ENCODE results near the gene GP1BA. TPM values are rescaled to one million over a fixed set of nuclear protein-coding genes. Genes with fewer than 3 reads are reported as not detected.

GP1BA gene
- total and polyA plus RNA-seq, 2 of the 8 experiments (the other 6 are each of a cell fraction or from before 2014, with no cell fraction given): not detected

- TF ChIP-seq, protein P1, sequence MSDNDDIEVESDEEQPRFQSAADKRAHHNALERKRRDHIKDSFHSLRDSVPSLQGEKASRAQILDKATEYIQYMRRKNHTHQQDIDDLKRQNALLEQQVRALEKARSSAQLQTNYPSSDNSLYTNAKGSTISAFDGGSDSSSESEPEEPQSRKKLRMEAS (IDR thresholded peaks at IDR 0.05): no peak
- TF ChIP-seq EZH2 (IDR thresholded peaks at IDR 0.05; ENCODE audit: low read depth, low read length, severe bottlenecking) (no peak), SUZ12 (IDR thresholded peaks at IDR 0.05; ENCODE audit: low read length) (no peak), TBP (IDR thresholded peaks at IDR 0.05; ENCODE audit: low read depth, low read length) (no peak), BRCA1 (IDR thresholded peaks at IDR 0.05; ENCODE audit: low read depth, low read length) (no peak), TAF1 (IDR thresholded peaks at IDR 0.05; ENCODE audit: low read depth, low read length) (no peak), GABPA (IDR thresholded peaks at IDR 0.05; ENCODE audit: borderline replicate concordance, insufficient read depth, low read length) (no peak), SP2 (IDR thresholded peaks at IDR 0.05; ENCODE audit: low read length) (no peak), CHD2 (IDR thresholded peaks at IDR 0.05; ENCODE audit: low read length) (no peak), SP1 (IDR thresholded peaks at IDR 0.05; ENCODE audit: low read depth, low read length) (no peak), ZNF274 (IDR thresholded peaks at IDR 0.05; ENCODE audit: borderline replicate concordance, extremely low read depth, low read length) (no peak), CHD1 (IDR thresholded peaks at IDR 0.05; ENCODE audit: low read depth, low read length) (no peak)
- TF ChIP-seq, protein P2, sequence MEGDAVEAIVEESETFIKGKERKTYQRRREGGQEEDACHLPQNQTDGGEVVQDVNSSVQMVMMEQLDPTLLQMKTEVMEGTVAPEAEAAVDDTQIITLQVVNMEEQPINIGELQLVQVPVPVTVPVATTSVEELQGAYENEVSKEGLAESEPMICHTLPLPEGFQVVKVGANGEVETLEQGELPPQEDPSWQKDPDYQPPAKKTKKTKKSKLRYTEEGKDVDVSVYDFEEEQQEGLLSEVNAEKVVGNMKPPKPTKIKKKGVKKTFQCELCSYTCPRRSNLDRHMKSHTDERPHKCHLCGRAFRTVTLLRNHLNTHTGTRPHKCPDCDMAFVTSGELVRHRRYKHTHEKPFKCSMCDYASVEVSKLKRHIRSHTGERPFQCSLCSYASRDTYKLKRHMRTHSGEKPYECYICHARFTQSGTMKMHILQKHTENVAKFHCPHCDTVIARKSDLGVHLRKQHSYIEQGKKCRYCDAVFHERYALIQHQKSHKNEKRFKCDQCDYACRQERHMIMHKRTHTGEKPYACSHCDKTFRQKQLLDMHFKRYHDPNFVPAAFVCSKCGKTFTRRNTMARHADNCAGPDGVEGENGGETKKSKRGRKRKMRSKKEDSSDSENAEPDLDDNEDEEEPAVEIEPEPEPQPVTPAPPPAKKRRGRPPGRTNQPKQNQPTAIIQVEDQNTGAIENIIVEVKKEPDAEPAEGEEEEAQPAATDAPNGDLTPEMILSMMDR (IDR thresholded peaks at IDR 0.05; ENCODE audit: control extremely low read depth in 1 of 3, insufficient read depth in 1 of 3, low read depth in 1 of 3, low read length in 3 of 3): no peak
- TF ChIP-seq, protein P3, sequence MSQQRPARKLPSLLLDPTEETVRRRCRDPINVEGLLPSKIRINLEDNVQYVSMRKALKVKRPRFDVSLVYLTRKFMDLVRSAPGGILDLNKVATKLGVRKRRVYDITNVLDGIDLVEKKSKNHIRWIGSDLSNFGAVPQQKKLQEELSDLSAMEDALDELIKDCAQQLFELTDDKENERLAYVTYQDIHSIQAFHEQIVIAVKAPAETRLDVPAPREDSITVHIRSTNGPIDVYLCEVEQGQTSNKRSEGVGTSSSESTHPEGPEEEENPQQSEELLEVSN (IDR thresholded peaks at IDR 0.05): no peak
These were observed 18.1 kb downstream of the GP1BA start (continued) for GRCh38 chr17:4950075-4950745.
